Measurements from ENCODE around the gene TPRKB.
"Not testable (repeated sequence)": the region's sequence is repeated elsewhere in the genome, so short reads cannot be mapped to it uniquely, and the experiment has no call there.

DNA sequence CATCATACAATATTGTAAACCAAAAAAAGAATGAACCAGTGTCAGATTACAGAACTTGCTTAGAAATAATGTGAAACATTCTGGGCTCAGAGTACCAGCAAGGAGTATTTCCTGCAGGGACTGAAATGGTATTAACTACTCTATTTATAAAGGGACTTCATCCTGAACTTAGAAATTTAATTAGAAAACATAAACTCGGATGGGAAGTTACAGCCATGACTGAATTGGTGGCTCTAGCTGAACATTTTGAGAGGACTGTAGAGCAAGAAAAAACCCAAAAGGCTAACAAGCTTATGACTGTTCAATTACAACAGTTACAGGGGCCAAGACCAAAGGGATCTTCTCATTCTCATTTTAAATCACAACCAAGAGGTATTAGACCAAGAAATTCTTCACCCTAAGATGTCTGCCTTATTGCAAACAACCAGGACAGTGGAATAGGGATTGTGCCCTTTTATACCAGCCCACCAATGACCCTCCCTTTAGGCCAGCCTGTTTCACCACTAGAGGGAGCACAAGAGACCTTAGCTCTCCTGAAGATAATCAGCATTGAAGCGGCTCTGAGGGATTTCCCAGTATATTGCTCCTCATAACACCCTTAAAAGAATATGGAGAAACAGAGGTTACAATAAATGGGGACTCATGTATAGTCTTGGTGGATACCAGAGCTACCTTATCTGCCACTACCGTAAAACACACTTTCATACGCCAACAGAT, 46.6 kb downstream of the TPRKB start:
- not testable (repeated sequence) for TF ChIP-seq POLR2A (IDR thresholded peaks at IDR 0.05)
- TF ChIP-seq, protein P1, sequence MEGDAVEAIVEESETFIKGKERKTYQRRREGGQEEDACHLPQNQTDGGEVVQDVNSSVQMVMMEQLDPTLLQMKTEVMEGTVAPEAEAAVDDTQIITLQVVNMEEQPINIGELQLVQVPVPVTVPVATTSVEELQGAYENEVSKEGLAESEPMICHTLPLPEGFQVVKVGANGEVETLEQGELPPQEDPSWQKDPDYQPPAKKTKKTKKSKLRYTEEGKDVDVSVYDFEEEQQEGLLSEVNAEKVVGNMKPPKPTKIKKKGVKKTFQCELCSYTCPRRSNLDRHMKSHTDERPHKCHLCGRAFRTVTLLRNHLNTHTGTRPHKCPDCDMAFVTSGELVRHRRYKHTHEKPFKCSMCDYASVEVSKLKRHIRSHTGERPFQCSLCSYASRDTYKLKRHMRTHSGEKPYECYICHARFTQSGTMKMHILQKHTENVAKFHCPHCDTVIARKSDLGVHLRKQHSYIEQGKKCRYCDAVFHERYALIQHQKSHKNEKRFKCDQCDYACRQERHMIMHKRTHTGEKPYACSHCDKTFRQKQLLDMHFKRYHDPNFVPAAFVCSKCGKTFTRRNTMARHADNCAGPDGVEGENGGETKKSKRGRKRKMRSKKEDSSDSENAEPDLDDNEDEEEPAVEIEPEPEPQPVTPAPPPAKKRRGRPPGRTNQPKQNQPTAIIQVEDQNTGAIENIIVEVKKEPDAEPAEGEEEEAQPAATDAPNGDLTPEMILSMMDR (IDR thresholded peaks at IDR 0.05), result not testable (repeated sequence)

All from lower leg skin (tissue), 3 donors.